Measurements from ENCODE around the gene FGFRL1.

DNA sequence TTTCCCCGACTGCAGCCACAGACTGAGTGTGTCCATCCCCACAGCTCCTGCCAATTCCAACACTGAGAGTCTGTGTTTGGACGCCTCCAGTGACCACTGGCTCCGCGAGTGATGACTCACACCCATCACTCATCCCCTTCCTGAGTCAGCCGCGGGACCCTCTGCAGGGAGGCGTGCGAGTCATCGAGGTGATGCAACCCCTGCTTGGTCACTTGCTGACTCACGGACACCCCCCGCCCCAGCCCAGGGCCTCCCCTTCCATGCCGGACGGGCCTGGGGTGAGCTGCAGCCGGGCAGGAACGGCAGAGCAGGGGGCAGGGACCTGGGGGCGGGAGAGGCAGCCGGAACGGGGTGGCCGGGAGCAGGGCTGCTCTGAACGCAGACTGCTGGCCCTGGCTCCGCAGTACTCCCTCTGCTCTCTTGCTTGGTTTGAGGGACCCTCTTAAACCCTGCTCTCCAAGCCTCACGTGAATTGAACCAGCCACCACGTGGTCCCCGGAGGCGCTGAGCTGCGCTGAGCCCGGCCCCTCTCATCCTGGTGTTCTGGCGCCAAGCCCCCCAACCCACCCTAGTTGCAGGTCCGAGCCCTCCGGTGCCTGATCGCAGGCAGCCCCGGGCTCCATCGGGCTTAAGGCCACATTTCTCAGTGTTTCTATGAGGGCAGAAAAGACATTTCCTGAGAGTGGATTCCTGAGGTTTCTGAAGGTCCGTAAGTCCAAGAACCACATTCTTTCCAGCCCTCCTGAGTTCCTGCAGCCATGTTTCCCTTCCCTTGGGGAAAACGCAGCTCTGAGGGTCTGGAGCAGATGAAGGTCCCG lies 32.4 kb downstream of the FGFRL1 start:
- TF ChIP-seq CTCF (IDR thresholded peaks at IDR 0.05) = no peak
- TF ChIP-seq POLR2A (IDR thresholded peaks at IDR 0.05) = no peak
